ENCODE results near the gene ZNF672.

DNA sequence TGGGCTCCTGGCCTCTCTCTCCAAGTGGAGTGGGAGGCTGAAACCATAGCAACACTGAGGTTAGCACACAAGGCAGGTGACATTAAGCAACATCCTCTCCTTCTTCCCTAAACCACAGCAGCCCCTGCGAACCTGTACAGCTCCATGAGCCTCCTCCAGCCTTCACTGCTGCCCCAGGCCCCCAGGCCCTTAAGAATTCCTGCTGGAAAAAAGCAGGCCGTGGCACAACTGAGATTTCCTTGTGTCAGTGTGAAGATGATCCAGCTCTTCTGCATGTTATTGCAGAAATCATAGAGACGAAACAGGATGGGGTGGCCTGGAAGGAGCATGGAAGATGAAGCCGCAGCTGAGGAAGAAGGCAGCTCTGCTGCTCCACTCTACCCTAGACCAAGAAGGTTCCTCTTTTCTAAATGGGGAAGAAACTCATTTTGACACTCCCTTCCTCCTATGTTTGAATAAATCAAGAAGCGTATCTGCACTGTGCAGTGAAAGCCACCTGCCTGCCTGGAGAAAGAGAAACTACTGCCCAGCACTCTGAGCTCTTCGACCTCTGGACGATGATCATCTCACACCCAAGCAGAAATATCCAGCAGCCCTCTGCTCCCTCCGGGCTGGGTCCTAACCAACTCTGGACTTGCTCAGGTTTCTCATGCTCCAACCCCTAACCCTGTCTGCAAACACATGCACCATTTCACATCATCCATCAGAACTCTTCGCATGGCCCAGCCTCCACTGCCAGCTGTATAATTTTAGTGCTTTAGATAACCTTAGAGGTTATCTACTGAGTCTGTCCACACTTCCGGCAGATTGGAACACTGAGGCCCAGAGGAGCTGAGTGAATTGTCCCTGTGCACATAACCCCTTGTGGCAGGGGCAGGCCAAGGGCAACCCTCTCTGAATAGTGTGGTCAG, 33.0 kb upstream of the ZNF672 start:
- TF ChIP-seq, protein P1, sequence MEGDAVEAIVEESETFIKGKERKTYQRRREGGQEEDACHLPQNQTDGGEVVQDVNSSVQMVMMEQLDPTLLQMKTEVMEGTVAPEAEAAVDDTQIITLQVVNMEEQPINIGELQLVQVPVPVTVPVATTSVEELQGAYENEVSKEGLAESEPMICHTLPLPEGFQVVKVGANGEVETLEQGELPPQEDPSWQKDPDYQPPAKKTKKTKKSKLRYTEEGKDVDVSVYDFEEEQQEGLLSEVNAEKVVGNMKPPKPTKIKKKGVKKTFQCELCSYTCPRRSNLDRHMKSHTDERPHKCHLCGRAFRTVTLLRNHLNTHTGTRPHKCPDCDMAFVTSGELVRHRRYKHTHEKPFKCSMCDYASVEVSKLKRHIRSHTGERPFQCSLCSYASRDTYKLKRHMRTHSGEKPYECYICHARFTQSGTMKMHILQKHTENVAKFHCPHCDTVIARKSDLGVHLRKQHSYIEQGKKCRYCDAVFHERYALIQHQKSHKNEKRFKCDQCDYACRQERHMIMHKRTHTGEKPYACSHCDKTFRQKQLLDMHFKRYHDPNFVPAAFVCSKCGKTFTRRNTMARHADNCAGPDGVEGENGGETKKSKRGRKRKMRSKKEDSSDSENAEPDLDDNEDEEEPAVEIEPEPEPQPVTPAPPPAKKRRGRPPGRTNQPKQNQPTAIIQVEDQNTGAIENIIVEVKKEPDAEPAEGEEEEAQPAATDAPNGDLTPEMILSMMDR (optimal IDR thresholded peaks at IDR 0.05 in 1 of 3, IDR thresholded peaks at IDR 0.05 in 1 of 3, conservative IDR thresholded peaks at IDR 0.05 in 1 of 3; ENCODE audit: extremely low read depth in 1 of 3, insufficient read depth in 2 of 3, low read length in 3 of 3), result no peak
- no peak for TF ChIP-seq EZH2 (IDR thresholded peaks at IDR 0.05; ENCODE audit: low read length)
